HCT116 (cell line): ENCODE results near the gene CARNS1.

ENCODE experiments used
- EZH2phosphoT487 ChIP-seq: fragments of 200-600 bp; IDR thresholded peaks from 2 replicates; pipeline ENCODE4 v1.6.1; 2018; ENCODE audit warnings: antibody characterized with exemption, borderline replicate concordance
- FOSL1 ChIP-seq: IDR thresholded peaks from 2 replicates; pipeline ENCODE4 v1.6.1; 2012; ENCODE audit warnings: low read depth
- JUND ChIP-seq: IDR thresholded peaks from 2 replicates; pipeline ENCODE4 v1.6.1; 2012
- POLR2A ChIP-seq: IDR thresholded peaks from 2 replicates; pipeline ENCODE4 v1.7.0; 2011; ENCODE audit warnings: borderline replicate concordance; ENCODE audit not compliant: insufficient read depth, insufficient read length; ENCODE audit errors: extremely low read depth
- POLR2AphosphoS5 ChIP-seq: IDR thresholded peaks from 2 replicates; pipeline ENCODE4 v1.6.1; 2011; ENCODE audit warnings: mild to moderate bottlenecking, low read depth, low read length, moderate library complexity
- SIN3A ChIP-seq: IDR thresholded peaks from 2 replicates; pipeline ENCODE4 v1.6.1; 2012; ENCODE audit warnings: low read depth
- SP1 ChIP-seq: IDR thresholded peaks from 2 replicates; pipeline ENCODE4 v1.6.1; 2012; ENCODE audit warnings: low read depth
- ZNF274 ChIP-seq: fragments of 200-500 bp; sonication (Bioruptor generic); IDR thresholded peaks from 2 replicates; pipeline ENCODE4 v1.6.1; 2014; ENCODE audit warnings: mild to moderate bottlenecking, low read depth, low read length, inconsistent platforms
- TF ChIP-seq, protein P1 (sequence below), 3 experiments: fragments of 200-600 bp in 1 of 3; sonication (generic) in 1 of 3; IDR thresholded peaks in 2 of 3; conservative IDR thresholded peaks in 1 of 3; 2 replicates each; pipeline ENCODE4 v1.5.1; 2012 to 2017; ENCODE audit warnings: low read depth in 2 of 3, low read length in 2 of 3, antibody characterized with exemption in 1 of 3, borderline replicate concordance in 1 of 3, control low read depth in 1 of 3, mild to moderate bottlenecking in 1 of 3, mixed read lengths in 1 of 3, mixed run types in 1 of 3, moderate library complexity in 1 of 3; ENCODE audit not compliant: insufficient read depth in 1 of 3
- TF ChIP-seq, protein P2 (sequence below): IDR thresholded peaks from 2 replicates; pipeline ENCODE4 v1.6.1; 2012; ENCODE audit warnings: low read depth

DNA sequence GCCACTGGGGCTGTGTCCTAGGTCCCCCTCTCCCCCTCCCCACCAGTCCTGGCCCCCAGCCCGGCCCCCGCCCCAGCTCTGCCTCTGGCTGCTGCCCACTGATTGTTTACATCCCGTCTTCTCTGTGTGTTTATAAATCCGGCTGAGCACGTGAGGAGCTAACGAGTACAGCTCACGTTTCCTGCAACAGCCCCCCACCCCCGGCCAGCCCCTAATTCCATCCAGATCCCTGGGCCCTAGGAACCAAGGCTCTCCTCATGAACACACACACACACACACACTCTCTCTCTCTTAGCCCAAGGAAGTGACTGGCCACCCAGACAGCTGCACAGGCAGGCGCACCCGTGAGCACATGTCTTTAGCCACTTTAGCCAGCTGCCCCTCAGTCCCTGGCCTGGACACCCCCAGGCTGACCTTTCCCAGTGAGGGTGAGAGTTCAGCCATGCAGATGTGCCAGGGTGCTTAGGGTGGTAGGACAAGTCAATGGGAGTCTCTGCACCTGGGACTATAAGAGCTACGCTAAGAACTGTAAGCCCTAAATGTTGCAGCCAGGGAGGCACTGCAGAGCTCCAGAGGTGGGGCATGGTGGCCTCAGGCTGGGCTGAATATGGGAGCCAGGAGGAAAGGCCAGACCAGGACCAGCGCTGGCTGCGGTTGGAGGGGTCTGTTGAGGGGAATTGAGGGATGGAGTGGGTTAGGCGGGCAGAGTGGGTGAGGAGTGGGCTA lies 45.0 kb upstream of the CARNS1 start:
- TF ChIP-seq, protein P1, sequence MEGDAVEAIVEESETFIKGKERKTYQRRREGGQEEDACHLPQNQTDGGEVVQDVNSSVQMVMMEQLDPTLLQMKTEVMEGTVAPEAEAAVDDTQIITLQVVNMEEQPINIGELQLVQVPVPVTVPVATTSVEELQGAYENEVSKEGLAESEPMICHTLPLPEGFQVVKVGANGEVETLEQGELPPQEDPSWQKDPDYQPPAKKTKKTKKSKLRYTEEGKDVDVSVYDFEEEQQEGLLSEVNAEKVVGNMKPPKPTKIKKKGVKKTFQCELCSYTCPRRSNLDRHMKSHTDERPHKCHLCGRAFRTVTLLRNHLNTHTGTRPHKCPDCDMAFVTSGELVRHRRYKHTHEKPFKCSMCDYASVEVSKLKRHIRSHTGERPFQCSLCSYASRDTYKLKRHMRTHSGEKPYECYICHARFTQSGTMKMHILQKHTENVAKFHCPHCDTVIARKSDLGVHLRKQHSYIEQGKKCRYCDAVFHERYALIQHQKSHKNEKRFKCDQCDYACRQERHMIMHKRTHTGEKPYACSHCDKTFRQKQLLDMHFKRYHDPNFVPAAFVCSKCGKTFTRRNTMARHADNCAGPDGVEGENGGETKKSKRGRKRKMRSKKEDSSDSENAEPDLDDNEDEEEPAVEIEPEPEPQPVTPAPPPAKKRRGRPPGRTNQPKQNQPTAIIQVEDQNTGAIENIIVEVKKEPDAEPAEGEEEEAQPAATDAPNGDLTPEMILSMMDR (IDR thresholded peaks at IDR 0.05 in 2 of 3, conservative IDR thresholded peaks at IDR 0.05 in 1 of 3; ENCODE audit: borderline replicate concordance in 1 of 3, insufficient read depth in 1 of 3, low read depth in 2 of 3, low read length in 2 of 3): no peak
- TF ChIP-seq FOSL1 (no peak), SIN3A (no peak), POLR2A (no peak), SP1 (no peak), EZH2phosphoT487 (no peak), JUND (no peak), ZNF274 (no peak), POLR2AphosphoS5 (no peak)
- TF ChIP-seq, protein P2, sequence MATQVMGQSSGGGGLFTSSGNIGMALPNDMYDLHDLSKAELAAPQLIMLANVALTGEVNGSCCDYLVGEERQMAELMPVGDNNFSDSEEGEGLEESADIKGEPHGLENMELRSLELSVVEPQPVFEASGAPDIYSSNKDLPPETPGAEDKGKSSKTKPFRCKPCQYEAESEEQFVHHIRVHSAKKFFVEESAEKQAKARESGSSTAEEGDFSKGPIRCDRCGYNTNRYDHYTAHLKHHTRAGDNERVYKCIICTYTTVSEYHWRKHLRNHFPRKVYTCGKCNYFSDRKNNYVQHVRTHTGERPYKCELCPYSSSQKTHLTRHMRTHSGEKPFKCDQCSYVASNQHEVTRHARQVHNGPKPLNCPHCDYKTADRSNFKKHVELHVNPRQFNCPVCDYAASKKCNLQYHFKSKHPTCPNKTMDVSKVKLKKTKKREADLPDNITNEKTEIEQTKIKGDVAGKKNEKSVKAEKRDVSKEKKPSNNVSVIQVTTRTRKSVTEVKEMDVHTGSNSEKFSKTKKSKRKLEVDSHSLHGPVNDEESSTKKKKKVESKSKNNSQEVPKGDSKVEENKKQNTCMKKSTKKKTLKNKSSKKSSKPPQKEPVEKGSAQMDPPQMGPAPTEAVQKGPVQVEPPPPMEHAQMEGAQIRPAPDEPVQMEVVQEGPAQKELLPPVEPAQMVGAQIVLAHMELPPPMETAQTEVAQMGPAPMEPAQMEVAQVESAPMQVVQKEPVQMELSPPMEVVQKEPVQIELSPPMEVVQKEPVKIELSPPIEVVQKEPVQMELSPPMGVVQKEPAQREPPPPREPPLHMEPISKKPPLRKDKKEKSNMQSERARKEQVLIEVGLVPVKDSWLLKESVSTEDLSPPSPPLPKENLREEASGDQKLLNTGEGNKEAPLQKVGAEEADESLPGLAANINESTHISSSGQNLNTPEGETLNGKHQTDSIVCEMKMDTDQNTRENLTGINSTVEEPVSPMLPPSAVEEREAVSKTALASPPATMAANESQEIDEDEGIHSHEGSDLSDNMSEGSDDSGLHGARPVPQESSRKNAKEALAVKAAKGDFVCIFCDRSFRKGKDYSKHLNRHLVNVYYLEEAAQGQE: no peak
